IPS-NIHi11 (cell line): Measurements from ENCODE around the gene RAP1GAP2.

Source experiments
- DNase-seq: peaks from one replicate; pipeline ENCODE4 v3.0.0; 2012; ENCODE audit warnings: mixed read lengths, low spot score

The RAP1GAP2 gene

GRCh38 chr17:2853283-2854142, 57.3 kb downstream of the RAP1GAP2 start:
- DNase-seq, result peak; percentile 79

GRCh38 chr17:2854143-2855055, 58.2 kb downstream of the RAP1GAP2 start:
- DNase-seq, result peak; percentile 40

- DNase-seq, result no peak
These were observed 58.9 kb downstream of the RAP1GAP2 start for GRCh38 chr17:2855063-2855600.

- no peak for DNase-seq
These were observed 60.5 kb downstream of the RAP1GAP2 start for GRCh38 chr17:2856727-2857126.

GRCh38 chr17:2860045-2860444, 63.8 kb downstream of the RAP1GAP2 start:
- DNase-seq, result no peak

GRCh38 chr17:2860883-2861282, 64.6 kb downstream of the RAP1GAP2 start:
- DNase-seq, result no peak

GRCh38 chr17:2862197-2862596, 66.0 kb downstream of the RAP1GAP2 start:
- no peak for DNase-seq

- DNase-seq, result no peak
These were observed 67.0 kb downstream of the RAP1GAP2 start for GRCh38 chr17:2863204-2863603.

GRCh38 chr17:2865228-2865627, 69.0 kb downstream of the RAP1GAP2 start:
- no peak for DNase-seq

- peak; percentile 49 for DNase-seq
These were observed 71.5 kb downstream of the RAP1GAP2 start for GRCh38 chr17:2867441-2868424.

GRCh38 chr17:2869604-2870003, 73.4 kb downstream of the RAP1GAP2 start:
- no peak for DNase-seq

GRCh38 chr17:2871205-2871604, 75.0 kb downstream of the RAP1GAP2 start:
- DNase-seq, result peak; percentile 87

GRCh38 chr17:2871720-2872119, 75.5 kb downstream of the RAP1GAP2 start:
- DNase-seq, result no peak

GRCh38 chr17:2872282-2872681, 76.0 kb downstream of the RAP1GAP2 start:
- peak; percentile 59 for DNase-seq

GRCh38 chr17:2874189-2874686, 78.0 kb downstream of the RAP1GAP2 start:
- peak; percentile 61 for DNase-seq

GRCh38 chr17:2875608-2876007, 79.4 kb downstream of the RAP1GAP2 start:
- no peak for DNase-seq

GRCh38 chr17:2876467-2876866, 80.2 kb downstream of the RAP1GAP2 start:
- no peak for DNase-seq

GRCh38 chr17:2878751-2879254, 82.6 kb downstream of the RAP1GAP2 start:
- DNase-seq, result no peak

- no peak for DNase-seq
These were observed 83.8 kb downstream of the RAP1GAP2 start for GRCh38 chr17:2880050-2880449.

GRCh38 chr17:2881295-2881694, 85.1 kb downstream of the RAP1GAP2 start:
- DNase-seq, result no peak
